ENCODE measurements around the gene FBXO11.

Gene FBXO11

DNA sequence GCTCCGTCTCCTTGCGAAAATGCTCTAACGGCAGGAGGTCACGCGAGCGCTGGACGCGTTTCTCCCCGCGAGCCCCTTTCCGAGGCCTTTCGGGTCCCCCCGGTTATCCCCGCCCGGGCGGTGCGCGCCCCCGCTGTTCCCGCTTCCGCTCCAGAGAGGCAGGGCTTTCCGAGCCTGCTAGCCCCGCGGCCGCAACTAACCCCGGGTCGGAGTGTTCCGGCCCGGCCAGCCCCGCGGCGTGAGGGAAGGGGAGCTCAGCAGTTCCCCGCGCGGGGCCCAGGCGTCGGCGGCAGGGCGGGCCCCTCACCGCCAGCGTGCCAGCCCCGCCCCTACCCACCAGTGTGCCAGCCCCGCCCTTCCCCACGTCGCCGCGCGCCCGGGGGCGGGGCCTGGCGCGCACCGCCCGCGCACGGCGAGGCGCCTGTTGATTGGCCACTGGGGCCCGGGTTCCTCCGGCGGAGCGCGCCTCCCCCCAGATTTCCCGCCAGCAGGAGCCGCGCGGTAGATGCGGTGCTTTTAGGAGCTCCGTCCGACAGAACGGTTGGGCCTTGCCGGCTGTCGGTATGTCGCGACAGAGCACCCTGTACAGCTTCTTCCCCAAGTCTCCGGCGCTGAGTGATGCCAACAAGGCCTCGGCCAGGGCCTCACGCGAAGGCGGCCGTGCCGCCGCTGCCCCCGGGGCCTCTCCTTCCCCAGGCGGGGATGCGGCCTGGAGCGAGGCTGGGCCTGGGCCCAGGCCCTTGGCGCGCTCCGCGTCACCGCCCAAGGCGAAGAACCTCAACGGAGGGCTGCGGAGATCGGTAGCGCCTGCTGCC lies 123.4 kb downstream of the FBXO11 start, which contains the start of gene MSH6:
MSH6 (plus strand) TSS at position 475 of the 815 bp plus-strand sequence; CDS start at position 564, 89 bp downstream.
- no peak for TF ChIP-seq ZNF70 (CRISPR knock-in tag; IDR thresholded peaks at IDR 0.05)
- 0 out of 2 replicates have a peak, but pooled peaks have one; percentile 22 for TF ChIP-seq ZFP3 (CRISPR knock-in tag; IDR thresholded peaks at IDR 0.05)
- TF ChIP-seq TCF4 (CRISPR knock-in tag; IDR thresholded peaks at IDR 0.05; ENCODE audit: borderline replicate concordance) = no peak
- TF ChIP-seq ISL1 (CRISPR knock-in tag; IDR thresholded peaks at IDR 0.05) = no peak
- TF ChIP-seq CSDC2 (CRISPR knock-in tag; IDR thresholded peaks at IDR 0.05) = no peak
- peak; percentile 28; the same call in 1 of the 2 replicates for TF ChIP-seq ZFP30 (CRISPR knock-in tag; IDR thresholded peaks at IDR 0.05)
- TF ChIP-seq GLIS3 (CRISPR knock-in tag; IDR thresholded peaks at IDR 0.05) = peak; percentile 75; the same call in 1 of the 2 replicates
- TF ChIP-seq SNAI2 (CRISPR knock-in tag; IDR thresholded peaks at IDR 0.05) = peak; percentile 25; the same call in 1 of the 2 replicates
- TF ChIP-seq, protein P1, sequence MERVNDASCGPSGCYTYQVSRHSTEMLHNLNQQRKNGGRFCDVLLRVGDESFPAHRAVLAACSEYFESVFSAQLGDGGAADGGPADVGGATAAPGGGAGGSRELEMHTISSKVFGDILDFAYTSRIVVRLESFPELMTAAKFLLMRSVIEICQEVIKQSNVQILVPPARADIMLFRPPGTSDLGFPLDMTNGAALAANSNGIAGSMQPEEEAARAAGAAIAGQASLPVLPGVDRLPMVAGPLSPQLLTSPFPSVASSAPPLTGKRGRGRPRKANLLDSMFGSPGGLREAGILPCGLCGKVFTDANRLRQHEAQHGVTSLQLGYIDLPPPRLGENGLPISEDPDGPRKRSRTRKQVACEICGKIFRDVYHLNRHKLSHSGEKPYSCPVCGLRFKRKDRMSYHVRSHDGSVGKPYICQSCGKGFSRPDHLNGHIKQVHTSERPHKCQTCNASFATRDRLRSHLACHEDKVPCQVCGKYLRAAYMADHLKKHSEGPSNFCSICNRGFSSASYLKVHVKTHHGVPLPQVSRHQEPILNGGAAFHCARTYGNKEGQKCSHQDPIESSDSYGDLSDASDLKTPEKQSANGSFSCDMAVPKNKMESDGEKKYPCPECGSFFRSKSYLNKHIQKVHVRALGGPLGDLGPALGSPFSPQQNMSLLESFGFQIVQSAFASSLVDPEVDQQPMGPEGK (CRISPR knock-in tag; IDR thresholded peaks at IDR 0.05; ENCODE audit: borderline replicate concordance) = peak; percentile 49; the same call in 1 of the 2 replicates
- no peak for TF ChIP-seq ZNF8 (CRISPR knock-in tag; IDR thresholded peaks at IDR 0.05)
- TF ChIP-seq, protein P2, sequence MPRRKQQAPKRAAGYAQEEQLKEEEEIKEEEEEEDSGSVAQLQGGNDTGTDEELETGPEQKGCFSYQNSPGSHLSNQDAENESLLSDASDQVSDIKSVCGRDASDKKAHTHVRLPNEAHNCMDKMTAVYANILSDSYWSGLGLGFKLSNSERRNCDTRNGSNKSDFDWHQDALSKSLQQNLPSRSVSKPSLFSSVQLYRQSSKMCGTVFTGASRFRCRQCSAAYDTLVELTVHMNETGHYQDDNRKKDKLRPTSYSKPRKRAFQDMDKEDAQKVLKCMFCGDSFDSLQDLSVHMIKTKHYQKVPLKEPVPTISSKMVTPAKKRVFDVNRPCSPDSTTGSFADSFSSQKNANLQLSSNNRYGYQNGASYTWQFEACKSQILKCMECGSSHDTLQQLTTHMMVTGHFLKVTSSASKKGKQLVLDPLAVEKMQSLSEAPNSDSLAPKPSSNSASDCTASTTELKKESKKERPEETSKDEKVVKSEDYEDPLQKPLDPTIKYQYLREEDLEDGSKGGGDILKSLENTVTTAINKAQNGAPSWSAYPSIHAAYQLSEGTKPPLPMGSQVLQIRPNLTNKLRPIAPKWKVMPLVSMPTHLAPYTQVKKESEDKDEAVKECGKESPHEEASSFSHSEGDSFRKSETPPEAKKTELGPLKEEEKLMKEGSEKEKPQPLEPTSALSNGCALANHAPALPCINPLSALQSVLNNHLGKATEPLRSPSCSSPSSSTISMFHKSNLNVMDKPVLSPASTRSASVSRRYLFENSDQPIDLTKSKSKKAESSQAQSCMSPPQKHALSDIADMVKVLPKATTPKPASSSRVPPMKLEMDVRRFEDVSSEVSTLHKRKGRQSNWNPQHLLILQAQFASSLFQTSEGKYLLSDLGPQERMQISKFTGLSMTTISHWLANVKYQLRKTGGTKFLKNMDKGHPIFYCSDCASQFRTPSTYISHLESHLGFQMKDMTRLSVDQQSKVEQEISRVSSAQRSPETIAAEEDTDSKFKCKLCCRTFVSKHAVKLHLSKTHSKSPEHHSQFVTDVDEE (CRISPR knock-in tag; IDR thresholded peaks at IDR 0.05) = peak; percentile 24; the same call in 1 of the 2 replicates
- 0 out of 2 replicates have a peak, but pooled peaks have one; percentile 67 for TF ChIP-seq ZNF565 (CRISPR knock-in tag; conservative IDR thresholded peaks at IDR 0.05; ENCODE audit: low read depth)
- ATAC-seq = peak; percentile 86

DNA sequence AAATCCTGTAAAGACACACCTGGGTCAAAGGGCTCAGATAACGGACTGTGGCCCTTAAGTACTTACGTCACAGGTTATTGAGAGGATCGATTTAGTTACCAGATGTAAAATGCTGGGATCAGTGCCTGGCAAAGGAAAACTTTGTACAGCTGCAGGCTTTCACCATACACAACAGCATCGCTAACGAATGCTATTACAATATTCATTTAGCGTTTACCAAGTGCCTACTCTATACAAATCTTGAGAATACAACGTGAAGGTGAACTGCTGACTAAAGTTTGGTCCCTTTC lies 124.0 kb downstream of the FBXO11 start:
- peak; percentile 10; the same call in 1 of the 3 replicates for ATAC-seq
- no peak for TF ChIP-seq PPARA (CRISPR knock-in tag; IDR thresholded peaks at IDR 0.05; ENCODE audit: borderline replicate concordance)
- TF ChIP-seq, protein P3, sequence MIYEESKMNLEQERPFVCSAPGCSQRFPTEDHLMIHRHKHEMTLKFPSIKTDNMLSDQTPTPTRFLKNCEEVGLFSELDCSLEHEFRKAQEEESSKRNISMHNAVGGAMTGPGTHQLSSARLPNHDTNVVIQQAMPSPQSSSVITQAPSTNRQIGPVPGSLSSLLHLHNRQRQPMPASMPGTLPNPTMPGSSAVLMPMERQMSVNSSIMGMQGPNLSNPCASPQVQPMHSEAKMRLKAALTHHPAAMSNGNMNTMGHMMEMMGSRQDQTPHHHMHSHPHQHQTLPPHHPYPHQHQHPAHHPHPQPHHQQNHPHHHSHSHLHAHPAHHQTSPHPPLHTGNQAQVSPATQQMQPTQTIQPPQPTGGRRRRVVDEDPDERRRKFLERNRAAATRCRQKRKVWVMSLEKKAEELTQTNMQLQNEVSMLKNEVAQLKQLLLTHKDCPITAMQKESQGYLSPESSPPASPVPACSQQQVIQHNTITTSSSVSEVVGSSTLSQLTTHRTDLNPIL (CRISPR knock-in tag; IDR thresholded peaks at IDR 0.05; ENCODE audit: low read depth) = no peak
- no peak for TF ChIP-seq GLIS3 (CRISPR knock-in tag; IDR thresholded peaks at IDR 0.05)
- no peak for TF ChIP-seq BACH2 (CRISPR knock-in tag; IDR thresholded peaks at IDR 0.05; ENCODE audit: borderline replicate concordance)
- TF ChIP-seq, protein P4, sequence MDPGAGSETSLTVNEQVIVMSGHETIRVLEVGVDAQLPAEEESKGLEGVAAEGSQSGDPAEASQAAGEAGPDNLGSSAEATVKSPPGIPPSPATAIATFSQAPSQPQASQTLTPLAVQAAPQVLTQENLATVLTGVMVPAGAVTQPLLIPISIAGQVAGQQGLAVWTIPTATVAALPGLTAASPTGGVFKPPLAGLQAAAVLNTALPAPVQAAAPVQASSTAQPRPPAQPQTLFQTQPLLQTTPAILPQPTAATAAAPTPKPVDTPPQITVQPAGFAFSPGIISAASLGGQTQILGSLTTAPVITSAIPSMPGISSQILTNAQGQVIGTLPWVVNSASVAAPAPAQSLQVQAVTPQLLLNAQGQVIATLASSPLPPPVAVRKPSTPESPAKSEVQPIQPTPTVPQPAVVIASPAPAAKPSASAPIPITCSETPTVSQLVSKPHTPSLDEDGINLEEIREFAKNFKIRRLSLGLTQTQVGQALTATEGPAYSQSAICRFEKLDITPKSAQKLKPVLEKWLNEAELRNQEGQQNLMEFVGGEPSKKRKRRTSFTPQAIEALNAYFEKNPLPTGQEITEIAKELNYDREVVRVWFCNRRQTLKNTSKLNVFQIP (CRISPR knock-in tag; IDR thresholded peaks at IDR 0.05; ENCODE audit: borderline replicate concordance, low read depth) = no peak
- no peak for TF ChIP-seq ZFP3 (CRISPR knock-in tag; IDR thresholded peaks at IDR 0.05)
- no peak for TF ChIP-seq OSR1 (CRISPR knock-in tag; IDR thresholded peaks at IDR 0.05)
- no peak for TF ChIP-seq TCF4 (CRISPR knock-in tag; IDR thresholded peaks at IDR 0.05; ENCODE audit: borderline replicate concordance)
- TF ChIP-seq CSDC2 (CRISPR knock-in tag; IDR thresholded peaks at IDR 0.05) = no peak
- TF ChIP-seq, protein P1 (CRISPR knock-in tag; IDR thresholded peaks at IDR 0.05; ENCODE audit: borderline replicate concordance) = no peak
- TF ChIP-seq ESRRG (CRISPR knock-in tag; IDR thresholded peaks at IDR 0.05) = no peak
- TF ChIP-seq ZC3H10 (CRISPR knock-in tag; IDR thresholded peaks at IDR 0.05) = no peak
- no peak for TF ChIP-seq ZNF8 (CRISPR knock-in tag; IDR thresholded peaks at IDR 0.05)
- no peak for TF ChIP-seq TOX (CRISPR knock-in tag; IDR thresholded peaks at IDR 0.05; ENCODE audit: borderline replicate concordance)
- TF ChIP-seq ARNTL (CRISPR knock-in tag; IDR thresholded peaks at IDR 0.05; ENCODE audit: borderline replicate concordance, low read depth) = no peak
- TF ChIP-seq, protein P5, sequence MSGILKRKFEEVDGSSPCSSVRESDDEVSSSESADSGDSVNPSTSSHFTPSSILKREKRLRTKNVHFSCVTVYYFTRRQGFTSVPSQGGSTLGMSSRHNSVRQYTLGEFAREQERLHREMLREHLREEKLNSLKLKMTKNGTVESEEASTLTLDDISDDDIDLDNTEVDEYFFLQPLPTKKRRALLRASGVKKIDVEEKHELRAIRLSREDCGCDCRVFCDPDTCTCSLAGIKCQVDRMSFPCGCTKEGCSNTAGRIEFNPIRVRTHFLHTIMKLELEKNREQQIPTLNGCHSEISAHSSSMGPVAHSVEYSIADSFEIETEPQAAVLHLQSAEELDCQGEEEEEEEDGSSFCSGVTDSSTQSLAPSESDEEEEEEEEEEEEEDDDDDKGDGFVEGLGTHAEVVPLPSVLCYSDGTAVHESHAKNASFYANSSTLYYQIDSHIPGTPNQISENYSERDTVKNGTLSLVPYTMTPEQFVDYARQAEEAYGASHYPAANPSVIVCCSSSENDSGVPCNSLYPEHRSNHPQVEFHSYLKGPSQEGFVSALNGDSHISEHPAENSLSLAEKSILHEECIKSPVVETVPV (CRISPR knock-in tag; IDR thresholded peaks at IDR 0.05) = no peak

All from SK-N-SH treated with all-trans-retinoic acid at 6 μM for 48 hours (cell line).